Suprapubic skin (tissue), 4 donors: Measurements from ENCODE around the gene ALOXE3. TPM values are rescaled to one million over a fixed set of nuclear protein-coding genes. Genes with fewer than 3 reads are reported as not detected.

Source experiments
- DNase-seq, 2 donors: peaks; one replicate each; pipeline ENCODE4 v3.0.0-alpha.2; 2019; ENCODE audit warnings: low spot score in 2 of 2
- H3K27ac ChIP-seq: fragments of 200-600 bp; sonication (generic); one replicate; pipeline ENCODE4 v1.5.1; 2019
- H3K27me3 ChIP-seq: fragments of 200-600 bp; sonication (generic); one replicate; pipeline ENCODE4 v1.5.1; 2019
- H3K36me3 ChIP-seq: fragments of 200-600 bp; sonication (generic); one replicate; pipeline ENCODE4 v1.5.1; 2019
- H3K4me1 ChIP-seq: fragments of 200-600 bp; sonication (generic); one replicate; pipeline ENCODE4 v1.5.1; 2019
- H3K4me3 ChIP-seq: fragments of 200-600 bp; sonication (generic); one replicate; pipeline ENCODE4 v1.5.1; 2019; ENCODE audit warnings: mild to moderate bottlenecking
- H3K9me3 ChIP-seq: fragments of 200-600 bp; sonication (generic); one replicate; pipeline ENCODE4 v1.5.1; 2019
- EP300 ChIP-seq: sonication (generic); formaldehyde crosslinking; IDR thresholded peaks from one replicate; pipeline ENCODE4 v1.6.1; 2017; ENCODE audit warnings: antibody characterized with exemption
- POLR2A ChIP-seq, 2 donors: fragments of 450-650 bp; IDR thresholded peaks; one replicate each; pipeline ENCODE4 v1.6.1; 2017; ENCODE audit warnings: antibody characterized with exemption in 2 of 2, mild to moderate bottlenecking in 2 of 2, moderate library complexity in 2 of 2
- POLR2AphosphoS5 ChIP-seq, 3 donors: sonication (generic); formaldehyde crosslinking; IDR thresholded peaks; one replicate each; pipeline ENCODE4 v1.6.1; 2017; ENCODE audit warnings: antibody characterized with exemption in 3 of 3
- WGBS: methylation state at CpG from one replicate; pipeline ENCODE4 v1.1.5; 2018; 5-methylcytosine and 5-hydroxymethylcytosine counted together
- total RNA-seq, 4 donors: library from RNA; depleted of rRNA; stranded (reverse); fragments of >200 nt; gene quantifications; one replicate each; pipeline ENCODE4 v1.1.0, GENCODE V29; 2016
- TF ChIP-seq, protein P1 (sequence below), 2 donors: fragments of 200-600 bp in 1 of 2; fragments of 450-650 bp in 1 of 2; sonication (generic) in 1 of 2; IDR thresholded peaks; one replicate each; pipeline ENCODE4 v1.5.1; 2016 to 2019; ENCODE audit warnings: antibody characterized with exemption in 2 of 2, mild to moderate bottlenecking in 1 of 2, moderate library complexity in 1 of 2

The ALOXE3 gene
- total RNA-seq, 4 donors from 2014 or later, result 44.5 to 95.3 (median 69.9) TPM

DNA sequence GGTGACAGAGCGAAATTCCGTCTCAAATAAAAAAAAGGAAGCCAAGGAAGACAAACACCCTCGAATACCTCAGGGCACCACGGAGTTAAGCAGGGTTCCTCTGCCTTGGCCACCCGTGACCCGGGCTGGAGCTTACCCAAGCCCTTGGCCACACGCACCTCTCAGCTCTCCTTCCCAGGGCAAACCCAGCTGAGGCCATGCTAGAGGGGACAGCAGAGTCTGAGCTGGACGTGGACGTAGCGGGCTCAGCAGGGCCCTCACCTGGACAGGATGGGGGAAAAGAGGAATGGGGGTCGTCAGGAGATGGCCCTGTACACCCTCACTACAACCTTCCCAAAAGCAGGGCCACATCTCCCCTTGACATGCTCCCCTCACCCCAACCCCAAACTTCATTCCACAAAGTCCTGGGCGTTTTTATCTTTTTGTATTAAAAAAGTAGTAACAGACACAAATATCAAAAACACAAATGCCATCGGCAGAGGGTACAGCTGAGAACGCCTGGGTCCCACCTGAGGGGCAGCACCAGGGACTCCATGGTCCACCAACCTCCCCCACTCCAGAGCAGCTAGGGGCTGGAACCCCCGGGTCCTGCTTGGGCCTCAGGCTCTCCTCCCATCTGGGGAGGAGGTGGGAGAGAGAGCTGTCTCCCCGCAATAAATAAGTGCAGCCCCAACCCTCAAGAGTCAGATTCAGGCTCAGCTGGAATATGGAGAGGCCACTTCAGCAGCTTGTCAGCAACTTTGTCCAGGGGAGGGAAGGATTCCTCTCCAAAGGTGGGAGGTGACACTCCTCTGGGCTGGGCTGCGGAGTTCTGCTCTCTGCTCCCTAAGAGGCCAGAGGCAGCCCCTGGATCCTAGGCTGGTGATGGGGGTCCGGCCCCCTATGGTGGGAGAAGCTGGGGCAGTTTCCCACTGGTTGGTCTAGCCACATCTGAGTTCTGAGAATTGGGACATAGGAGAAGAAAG is 22.0 kb upstream of the ALOXE3 start:
- Histone ChIP-seq H3K27ac (no peak overlapping the region), H3K9me3 (no peaks in the 10 kb centered on the region), H3K4me1 (peaks cover 31% of the 10 kb centered on the region), H3K27me3 (no peaks in the 10 kb centered on the region), H3K36me3 (peaks cover 60% of the 10 kb centered on the region), H3K4me3 (no peak overlapping the region)
- DNase-seq, result peak in 1 of 2 donors; percentile 70
- 82% methylated on average over 14 of the region's 18 CpGs for WGBS
- TF ChIP-seq POLR2AphosphoS5 (IDR thresholded peaks at IDR 0.05), result no peak
- TF ChIP-seq, protein P1, sequence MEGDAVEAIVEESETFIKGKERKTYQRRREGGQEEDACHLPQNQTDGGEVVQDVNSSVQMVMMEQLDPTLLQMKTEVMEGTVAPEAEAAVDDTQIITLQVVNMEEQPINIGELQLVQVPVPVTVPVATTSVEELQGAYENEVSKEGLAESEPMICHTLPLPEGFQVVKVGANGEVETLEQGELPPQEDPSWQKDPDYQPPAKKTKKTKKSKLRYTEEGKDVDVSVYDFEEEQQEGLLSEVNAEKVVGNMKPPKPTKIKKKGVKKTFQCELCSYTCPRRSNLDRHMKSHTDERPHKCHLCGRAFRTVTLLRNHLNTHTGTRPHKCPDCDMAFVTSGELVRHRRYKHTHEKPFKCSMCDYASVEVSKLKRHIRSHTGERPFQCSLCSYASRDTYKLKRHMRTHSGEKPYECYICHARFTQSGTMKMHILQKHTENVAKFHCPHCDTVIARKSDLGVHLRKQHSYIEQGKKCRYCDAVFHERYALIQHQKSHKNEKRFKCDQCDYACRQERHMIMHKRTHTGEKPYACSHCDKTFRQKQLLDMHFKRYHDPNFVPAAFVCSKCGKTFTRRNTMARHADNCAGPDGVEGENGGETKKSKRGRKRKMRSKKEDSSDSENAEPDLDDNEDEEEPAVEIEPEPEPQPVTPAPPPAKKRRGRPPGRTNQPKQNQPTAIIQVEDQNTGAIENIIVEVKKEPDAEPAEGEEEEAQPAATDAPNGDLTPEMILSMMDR (IDR thresholded peaks at IDR 0.05), result no peak
- TF ChIP-seq EP300, result no peak
- TF ChIP-seq POLR2A (IDR thresholded peaks at IDR 0.05), result no peak

DNA sequence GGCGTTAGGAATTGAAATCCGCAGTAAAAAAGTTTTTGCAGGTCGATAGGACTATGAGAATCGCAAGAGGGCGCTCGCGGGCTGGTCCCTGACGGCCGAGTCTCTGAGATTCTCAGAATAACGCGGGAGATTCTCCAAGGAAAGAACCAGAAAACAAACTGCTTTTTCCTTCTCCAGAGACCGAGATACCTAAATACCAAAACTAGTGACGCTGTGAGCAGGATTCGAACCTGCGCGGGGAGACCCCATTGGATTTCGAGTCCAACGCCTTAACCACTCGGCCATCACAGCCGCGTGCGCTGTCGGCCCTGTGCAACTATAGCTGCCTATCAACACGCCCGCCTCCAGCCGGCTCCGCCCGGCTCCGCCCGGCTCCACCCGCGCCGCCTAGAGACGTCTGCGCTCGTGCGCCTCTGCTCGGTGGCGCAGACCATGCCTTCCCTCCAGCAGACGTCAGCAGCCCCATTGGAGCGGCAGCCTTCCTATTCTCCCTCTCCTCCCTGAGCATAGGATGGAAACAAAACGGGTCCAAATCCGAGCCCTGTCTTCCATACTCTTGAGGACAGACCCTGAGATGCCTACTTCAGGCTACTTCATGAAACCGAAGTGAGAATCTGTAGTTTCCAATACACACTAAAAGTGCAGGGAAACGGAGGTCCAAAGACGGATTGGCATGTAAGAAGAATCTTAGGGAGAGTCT is 20.5 kb upstream of the ALOXE3 start:
- H3K27ac ChIP-seq, result peak overlapping the region; percentile 75
- DNase-seq, result peak; percentile 96
- H3K4me3 ChIP-seq, result peak overlapping the region; percentile 23
- 2% methylated on average over 46 of the region's 46 CpGs for WGBS
- no peaks in the 10 kb centered on the region for H3K27me3 ChIP-seq
- no peaks in the 10 kb centered on the region for H3K9me3 ChIP-seq
- TF ChIP-seq, protein P1 (IDR thresholded peaks at IDR 0.05), result peak; percentile 86 to 91
- peak in 2 of 3 donors; percentile 86 to 98 for TF ChIP-seq POLR2AphosphoS5 (IDR thresholded peaks at IDR 0.05)
- TF ChIP-seq EP300, result no peak
- peak in 1 of 2 donors; percentile 74 for TF ChIP-seq POLR2A (IDR thresholded peaks at IDR 0.05)
- peaks cover 45% of the 10 kb centered on the region for H3K36me3 ChIP-seq
- H3K4me1 ChIP-seq, result peaks cover 31% of the 10 kb centered on the region

DNA sequence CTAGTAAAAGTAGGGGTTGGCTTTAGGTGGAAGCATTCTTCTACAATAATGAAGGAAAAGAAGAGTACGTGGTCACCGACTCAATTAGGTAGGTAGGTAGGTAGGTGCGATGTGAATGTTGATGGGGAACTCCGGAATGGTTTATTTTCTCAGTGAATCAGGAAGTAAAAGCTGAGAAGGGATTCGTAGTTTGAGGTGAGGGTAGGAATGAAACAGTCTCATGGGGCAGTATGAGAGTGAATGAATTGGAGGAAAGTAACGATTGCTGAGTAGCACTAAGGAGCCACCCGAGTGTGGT is 20.0 kb upstream of the ALOXE3 start:
- H3K27ac ChIP-seq, result peak overlapping the region; percentile 75
- no peak for DNase-seq
- H3K27me3 ChIP-seq, result no peaks in the 10 kb centered on the region
- TF ChIP-seq POLR2AphosphoS5 (IDR thresholded peaks at IDR 0.05) (no peak), EP300 (peak; percentile 5)
- peak overlapping the region; percentile 23 for H3K4me3 ChIP-seq
- H3K9me3 ChIP-seq, result no peaks in the 10 kb centered on the region
- 2% methylated on average over 7 of the region's 7 CpGs for WGBS
- peaks cover 31% of the 10 kb centered on the region for H3K4me1 ChIP-seq
- peaks cover 40% of the 10 kb centered on the region for H3K36me3 ChIP-seq

DNA sequence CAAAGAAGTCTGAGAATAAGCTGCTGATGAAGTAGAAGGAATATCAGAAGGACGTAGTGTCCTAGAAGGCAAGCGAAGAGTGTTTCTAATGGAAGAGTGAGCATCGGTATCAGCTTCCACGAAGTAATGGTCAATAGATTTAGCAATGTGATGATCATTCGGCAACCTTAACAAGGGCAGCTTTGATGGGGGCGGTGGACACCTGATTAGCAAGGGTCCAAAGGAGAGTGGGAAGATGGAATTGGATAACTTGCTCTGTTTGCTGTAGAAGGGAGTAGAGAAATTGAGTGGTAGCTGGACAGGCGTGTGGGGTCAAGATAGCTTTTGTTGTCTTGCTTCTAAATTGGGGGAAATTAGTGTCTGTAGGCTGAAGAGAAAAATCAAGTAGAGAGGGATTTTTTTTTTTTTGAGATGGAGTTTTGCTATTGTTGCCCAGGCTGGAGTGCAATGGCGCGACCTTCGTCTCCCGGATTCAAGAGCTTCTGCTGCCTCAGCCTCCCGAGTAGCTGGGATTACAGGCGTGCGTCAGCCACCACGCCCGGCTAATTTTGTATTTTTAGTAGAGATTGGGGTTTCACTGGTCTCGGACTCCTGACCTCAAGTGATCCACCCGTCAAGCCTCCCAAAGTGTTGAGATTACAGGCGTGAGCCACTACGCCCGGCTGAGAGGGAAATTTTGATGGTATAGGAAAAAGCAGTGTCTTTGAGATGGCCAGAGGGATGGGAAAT is 19.5 kb upstream of the ALOXE3 start:
- H3K27me3 ChIP-seq, result no peaks in the 10 kb centered on the region

DNA sequence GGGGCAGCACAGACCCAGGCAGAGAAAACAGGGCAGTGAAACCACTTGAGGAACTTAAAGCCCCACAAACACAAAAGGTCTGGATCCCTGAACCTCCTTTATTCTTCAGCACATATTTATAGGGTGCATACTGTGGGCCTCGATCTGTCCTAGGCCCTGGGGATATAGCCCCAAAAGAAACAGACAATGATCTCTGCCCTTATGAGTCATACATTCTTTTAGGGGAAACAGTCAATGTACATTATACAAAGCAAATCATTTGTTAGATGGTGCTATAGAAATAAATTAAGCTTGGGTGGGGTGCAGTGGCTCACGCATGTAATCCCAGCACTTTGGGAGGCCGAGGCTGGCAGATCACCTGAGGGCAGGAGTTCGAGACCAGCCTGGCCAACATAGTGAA is 15.6 kb upstream of the ALOXE3 start:
- TF ChIP-seq, protein P1 (IDR thresholded peaks at IDR 0.05), result no peak
- TF ChIP-seq POLR2AphosphoS5 (IDR thresholded peaks at IDR 0.05) (no peak), POLR2A (IDR thresholded peaks at IDR 0.05) (no peak), EP300 (no peak)
- Histone ChIP-seq H3K27me3 (no peaks in the 10 kb centered on the region), H3K9me3 (no peaks in the 10 kb centered on the region), H3K4me3 (no peak overlapping the region), H3K4me1 (peaks cover 10% of the 10 kb centered on the region), H3K36me3 (no peaks in the 10 kb centered on the region), H3K27ac (no peak overlapping the region)
- 88% methylated on average over 4 of the region's 4 CpGs for WGBS
- no peak for DNase-seq

More for the DNA sequence above, 19.5 kb upstream of the ALOXE3 start:
- Histone ChIP-seq H3K36me3 (peaks cover 34% of the 10 kb centered on the region), H3K9me3 (no peaks in the 10 kb centered on the region), H3K27ac (peak overlapping the region; percentile 75), H3K4me3 (peak overlapping the region; percentile 23), H3K4me1 (peaks cover 31% of the 10 kb centered on the region)
- peak in 1 of 2 donors; percentile 64 for DNase-seq
- WGBS, result 42% methylated on average over 21 of the region's 21 CpGs
- TF ChIP-seq, protein P1 (IDR thresholded peaks at IDR 0.05), result no peak
- TF ChIP-seq EP300, result no peak
- TF ChIP-seq POLR2A (IDR thresholded peaks at IDR 0.05), result no peak
- no peak for TF ChIP-seq POLR2AphosphoS5 (IDR thresholded peaks at IDR 0.05)
